Hepatocyte (in vitro differentiated cells): Measurements from ENCODE around the gene VASP. TPM values are rescaled to one million over a fixed set of nuclear protein-coding genes. Genes with fewer than 3 reads are reported as not detected.

Experiments
- DNase-seq: peaks from one replicate; pipeline ENCODE4 v3.0.0-alpha.2; 2016; ENCODE audit warnings: low spot score
- H2AFZ ChIP-seq: fragments of 200-600 bp; sonication (generic); 2 replicates; pipeline ENCODE4 v1.6.0; 2016; ENCODE audit warnings: antibody characterized with exemption, mild to moderate bottlenecking
- H3K27ac ChIP-seq: fragments of 200-600 bp; sonication (generic); 2 replicates; pipeline ENCODE4 v1.5.1; 2016; ENCODE audit warnings: mild to moderate bottlenecking
- H3K27me3 ChIP-seq: fragments of 200-600 bp; sonication (generic); 2 replicates; pipeline ENCODE4 v1.6.1; 2016
- H3K36me3 ChIP-seq: fragments of 200-600 bp; sonication (generic); replicated peaks from 2 replicates; pipeline ENCODE4 v1.5.1; 2016; ENCODE audit warnings: low read depth; ENCODE audit not compliant: insufficient read depth
- H3K4me1 ChIP-seq: fragments of 200-600 bp; sonication (generic); 2 replicates; pipeline ENCODE4 v1.5.1; 2016; ENCODE audit warnings: mild to moderate bottlenecking, moderate library complexity; ENCODE audit not compliant: insufficient read depth
- H3K4me2 ChIP-seq: fragments of 200-600 bp; sonication (generic); 2 replicates; pipeline ENCODE4 v1.6.0; 2016
- H3K4me3 ChIP-seq: fragments of 200-600 bp; sonication (generic); 2 replicates; pipeline ENCODE4 v1.5.1; 2016; ENCODE audit warnings: mild to moderate bottlenecking
- H3K79me2 ChIP-seq: fragments of 200-600 bp; sonication (generic); 2 replicates; pipeline ENCODE4 v1.6.0; 2017; ENCODE audit warnings: mild to moderate bottlenecking
- H3K9me2 ChIP-seq: fragments of 200-600 bp; sonication (generic); replicated peaks from 2 replicates; pipeline ENCODE4 v1.6.0; 2017; ENCODE audit warnings: mild to moderate bottlenecking; ENCODE audit not compliant: insufficient read depth
- H3K9me3 ChIP-seq: fragments of 200-600 bp; sonication (generic); 2 replicates; pipeline ENCODE4 v1.5.1; 2016; ENCODE audit warnings: low read depth, mild to moderate bottlenecking
- H4K20me1 ChIP-seq: fragments of 200-600 bp; sonication (generic); 2 replicates; pipeline ENCODE4 v1.6.0; 2016; ENCODE audit warnings: mild to moderate bottlenecking; ENCODE audit not compliant: insufficient read depth, poor library complexity, severe bottlenecking
- EZH2 ChIP-seq: fragments of 200-600 bp; sonication (generic); IDR thresholded peaks from 2 replicates; pipeline ENCODE4 v1.6.1; 2016; ENCODE audit warnings: antibody characterized with exemption, mild to moderate bottlenecking, borderline replicate concordance
- EZH2phosphoT487 ChIP-seq: fragments of 200-600 bp; sonication (generic); IDR thresholded peaks from one replicate; pipeline ENCODE4 v1.6.1; 2018; ENCODE audit warnings: antibody characterized with exemption, mild to moderate bottlenecking, low read depth, moderate library complexity; ENCODE audit not compliant: unreplicated experiment, severe bottlenecking
- WGBS: methylation state at CpG from one replicate; pipeline ENCODE4 v1.1.6; 2016; ENCODE audit warnings: low lambda C conversion rate; ENCODE audit errors: missing lambda C conversion rate; 5-methylcytosine and 5-hydroxymethylcytosine counted together
- polyA plus RNA-seq: library from polyadenylated mRNA; unstranded; fragments of >200 nt; fragmentation: Nextera tagmentation; extraction: Ambion mirVana; gene quantifications from 2 replicates; pipeline ENCODE4 v1.2.1, GENCODE V29; 2016
- total RNA-seq: library from RNA; depleted of rRNA; stranded (reverse); fragments of >200 nt; gene quantifications from 2 replicates; pipeline ENCODE4 v1.2.3, GENCODE V29; 2014
- TF ChIP-seq, protein P1 (sequence below): fragments of 200-600 bp; sonication (generic); IDR thresholded peaks from 2 replicates; pipeline ENCODE4 v1.5.1; 2016; ENCODE audit warnings: antibody characterized with exemption, mild to moderate bottlenecking; ENCODE audit not compliant: poor library complexity

VASP gene
- total and polyA plus RNA-seq, 2 experiments from 2014 or later = 68.9 to 86.0 TPM

GRCh38 chr19:45471111-45471930 lies 36.0 kb upstream of the VASP start:
- no peak for TF ChIP-seq EZH2
- TF ChIP-seq, protein P1, sequence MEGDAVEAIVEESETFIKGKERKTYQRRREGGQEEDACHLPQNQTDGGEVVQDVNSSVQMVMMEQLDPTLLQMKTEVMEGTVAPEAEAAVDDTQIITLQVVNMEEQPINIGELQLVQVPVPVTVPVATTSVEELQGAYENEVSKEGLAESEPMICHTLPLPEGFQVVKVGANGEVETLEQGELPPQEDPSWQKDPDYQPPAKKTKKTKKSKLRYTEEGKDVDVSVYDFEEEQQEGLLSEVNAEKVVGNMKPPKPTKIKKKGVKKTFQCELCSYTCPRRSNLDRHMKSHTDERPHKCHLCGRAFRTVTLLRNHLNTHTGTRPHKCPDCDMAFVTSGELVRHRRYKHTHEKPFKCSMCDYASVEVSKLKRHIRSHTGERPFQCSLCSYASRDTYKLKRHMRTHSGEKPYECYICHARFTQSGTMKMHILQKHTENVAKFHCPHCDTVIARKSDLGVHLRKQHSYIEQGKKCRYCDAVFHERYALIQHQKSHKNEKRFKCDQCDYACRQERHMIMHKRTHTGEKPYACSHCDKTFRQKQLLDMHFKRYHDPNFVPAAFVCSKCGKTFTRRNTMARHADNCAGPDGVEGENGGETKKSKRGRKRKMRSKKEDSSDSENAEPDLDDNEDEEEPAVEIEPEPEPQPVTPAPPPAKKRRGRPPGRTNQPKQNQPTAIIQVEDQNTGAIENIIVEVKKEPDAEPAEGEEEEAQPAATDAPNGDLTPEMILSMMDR = no peak
- no peak for TF ChIP-seq EZH2phosphoT487
- WGBS = 91% methylated on average over 16 of the region's 16 CpGs
- Histone ChIP-seq H3K9me2 (no peaks in the 10 kb centered on the region), H3K27ac (no peak overlapping the region), H4K20me1 (no peaks in the 10 kb centered on the region), H3K4me1 (peaks cover 7% of the 10 kb centered on the region), H3K9me3 (no peaks in the 10 kb centered on the region), H3K4me2 (no peak overlapping the region), H3K4me3 (no peak overlapping the region), H2AFZ (no peak overlapping the region), H3K36me3 (no peaks in the 10 kb centered on the region), H3K27me3 (peaks cover 16% of the 10 kb centered on the region), H3K79me2 (no peaks in the 10 kb centered on the region)
- DNase-seq = peak; percentile 14

GRCh38 chr19:45471931-45472562 lies 35.2 kb upstream of the VASP start:
- 72% methylated on average over 7 of the region's 7 CpGs for WGBS
- Histone ChIP-seq H3K9me2 (no peaks in the 10 kb centered on the region), H3K36me3 (no peaks in the 10 kb centered on the region), H2AFZ (no peak overlapping the region), H4K20me1 (no peaks in the 10 kb centered on the region), H3K79me2 (no peaks in the 10 kb centered on the region), H3K27ac (no peak overlapping the region), H3K4me3 (no peak overlapping the region), H3K27me3 (peaks cover 16% of the 10 kb centered on the region), H3K9me3 (no peaks in the 10 kb centered on the region), H3K4me2 (peak overlapping the region; percentile 69), H3K4me1 (peaks cover 3% of the 10 kb centered on the region)
- TF ChIP-seq EZH2phosphoT487 (no peak), EZH2 (no peak)
- TF ChIP-seq, protein P1 = no peak
- no peak for DNase-seq

GRCh38 chr19:45472563-45473366 lies 34.5 kb upstream of the VASP start:
- TF ChIP-seq, protein P1 = no peak
- no peak for TF ChIP-seq EZH2
- no peak for TF ChIP-seq EZH2phosphoT487
- no peak overlapping the region for H2AFZ ChIP-seq
- no peaks in the 10 kb centered on the region for H4K20me1 ChIP-seq
- H3K4me2 ChIP-seq = peak overlapping the region; percentile 69
- no peak overlapping the region for H3K27ac ChIP-seq
- H3K79me2 ChIP-seq = no peaks in the 10 kb centered on the region
- 32% methylated on average over 41 of the region's 44 CpGs for WGBS
- no peaks in the 10 kb centered on the region for H3K9me2 ChIP-seq
- no peak overlapping the region for H3K4me3 ChIP-seq
- H3K36me3 ChIP-seq = no peaks in the 10 kb centered on the region
- H3K9me3 ChIP-seq = no peaks in the 10 kb centered on the region
- peaks cover 16% of the 10 kb centered on the region for H3K27me3 ChIP-seq
- no peaks in the 10 kb centered on the region for H3K4me1 ChIP-seq
- DNase-seq = peak; percentile 28
